HCEC 1CT (cell line): Measurements from ENCODE around the gene CILP.
"Not testable (repeated sequence)": the region's sequence is repeated elsewhere in the genome, so short reads cannot be mapped to it uniquely, and the experiment has no call there.

Experiments
- DNase-seq: peaks from one replicate; pipeline ENCODE4 v3.0.0-alpha.2; 2017

The CILP gene, protein sequence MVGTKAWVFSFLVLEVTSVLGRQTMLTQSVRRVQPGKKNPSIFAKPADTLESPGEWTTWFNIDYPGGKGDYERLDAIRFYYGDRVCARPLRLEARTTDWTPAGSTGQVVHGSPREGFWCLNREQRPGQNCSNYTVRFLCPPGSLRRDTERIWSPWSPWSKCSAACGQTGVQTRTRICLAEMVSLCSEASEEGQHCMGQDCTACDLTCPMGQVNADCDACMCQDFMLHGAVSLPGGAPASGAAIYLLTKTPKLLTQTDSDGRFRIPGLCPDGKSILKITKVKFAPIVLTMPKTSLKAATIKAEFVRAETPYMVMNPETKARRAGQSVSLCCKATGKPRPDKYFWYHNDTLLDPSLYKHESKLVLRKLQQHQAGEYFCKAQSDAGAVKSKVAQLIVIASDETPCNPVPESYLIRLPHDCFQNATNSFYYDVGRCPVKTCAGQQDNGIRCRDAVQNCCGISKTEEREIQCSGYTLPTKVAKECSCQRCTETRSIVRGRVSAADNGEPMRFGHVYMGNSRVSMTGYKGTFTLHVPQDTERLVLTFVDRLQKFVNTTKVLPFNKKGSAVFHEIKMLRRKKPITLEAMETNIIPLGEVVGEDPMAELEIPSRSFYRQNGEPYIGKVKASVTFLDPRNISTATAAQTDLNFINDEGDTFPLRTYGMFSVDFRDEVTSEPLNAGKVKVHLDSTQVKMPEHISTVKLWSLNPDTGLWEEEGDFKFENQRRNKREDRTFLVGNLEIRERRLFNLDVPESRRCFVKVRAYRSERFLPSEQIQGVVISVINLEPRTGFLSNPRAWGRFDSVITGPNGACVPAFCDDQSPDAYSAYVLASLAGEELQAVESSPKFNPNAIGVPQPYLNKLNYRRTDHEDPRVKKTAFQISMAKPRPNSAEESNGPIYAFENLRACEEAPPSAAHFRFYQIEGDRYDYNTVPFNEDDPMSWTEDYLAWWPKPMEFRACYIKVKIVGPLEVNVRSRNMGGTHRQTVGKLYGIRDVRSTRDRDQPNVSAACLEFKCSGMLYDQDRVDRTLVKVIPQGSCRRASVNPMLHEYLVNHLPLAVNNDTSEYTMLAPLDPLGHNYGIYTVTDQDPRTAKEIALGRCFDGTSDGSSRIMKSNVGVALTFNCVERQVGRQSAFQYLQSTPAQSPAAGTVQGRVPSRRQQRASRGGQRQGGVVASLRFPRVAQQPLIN

DNA sequence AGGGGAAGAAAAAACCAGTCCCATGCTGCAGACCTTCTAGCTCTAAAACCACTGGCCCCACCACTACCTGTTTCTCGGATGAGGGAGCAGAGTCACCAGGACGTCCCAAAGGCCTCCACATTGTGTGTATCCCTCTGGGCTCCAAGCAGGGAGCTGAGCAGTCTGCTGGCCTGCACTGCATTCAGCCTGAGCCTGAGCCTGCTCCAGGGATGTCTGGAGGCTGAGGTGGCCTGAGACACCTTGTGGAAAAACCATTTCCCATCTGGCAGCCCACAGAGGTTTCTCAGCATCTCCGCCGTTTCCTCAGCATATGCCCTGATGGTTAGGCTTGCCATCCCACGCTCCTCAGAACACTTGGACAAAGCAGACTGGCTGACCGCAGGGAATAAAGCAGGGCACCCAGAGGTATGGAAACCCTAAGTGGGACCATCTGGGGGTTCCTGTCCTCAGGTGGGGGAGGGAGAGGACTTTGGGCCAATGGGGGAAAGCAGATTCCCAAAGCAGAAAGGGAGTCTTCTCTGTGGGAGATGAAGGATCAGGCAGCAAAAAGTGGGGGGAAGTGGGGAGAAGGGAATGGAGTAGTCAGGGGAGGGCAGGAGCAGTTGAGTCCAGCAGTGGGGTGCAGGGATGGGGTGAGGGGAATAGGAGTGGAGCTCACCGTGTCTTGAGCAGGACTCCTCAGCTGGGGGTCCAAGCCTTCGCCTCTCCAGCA lies at the start of gene CILP:
Gene CILP (minus strand): TSS at position 704 of the 712 bp plus-strand sequence. CDS start 1,718 bp downstream, outside the sequence.
- no peak for DNase-seq

GRCh38 chr15:65260968-65261367 lies 49.7 kb upstream of the CILP start:
- no peak for DNase-seq

DNA sequence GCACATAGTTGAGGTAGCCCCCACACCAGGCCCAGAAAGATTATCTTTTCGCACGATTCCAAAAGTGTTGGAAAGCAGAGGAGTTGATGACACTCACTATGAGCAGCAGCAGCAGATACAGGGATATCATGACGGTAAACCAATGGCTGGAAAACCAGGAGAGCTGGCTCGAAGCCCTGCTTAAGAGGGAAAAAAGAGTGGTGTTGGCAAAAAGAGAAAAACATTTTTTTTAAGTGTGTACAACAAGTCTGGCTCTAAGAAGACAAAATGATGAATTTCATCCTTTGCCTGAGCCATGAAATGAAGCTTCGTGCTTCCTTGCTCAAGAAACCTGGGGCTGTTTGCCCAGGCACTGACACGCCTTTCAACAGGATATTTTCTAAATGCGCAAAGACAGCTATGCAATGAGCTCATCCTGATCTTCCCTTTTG lies 48.1 kb upstream of the CILP start:
- no peak for DNase-seq

DNA sequence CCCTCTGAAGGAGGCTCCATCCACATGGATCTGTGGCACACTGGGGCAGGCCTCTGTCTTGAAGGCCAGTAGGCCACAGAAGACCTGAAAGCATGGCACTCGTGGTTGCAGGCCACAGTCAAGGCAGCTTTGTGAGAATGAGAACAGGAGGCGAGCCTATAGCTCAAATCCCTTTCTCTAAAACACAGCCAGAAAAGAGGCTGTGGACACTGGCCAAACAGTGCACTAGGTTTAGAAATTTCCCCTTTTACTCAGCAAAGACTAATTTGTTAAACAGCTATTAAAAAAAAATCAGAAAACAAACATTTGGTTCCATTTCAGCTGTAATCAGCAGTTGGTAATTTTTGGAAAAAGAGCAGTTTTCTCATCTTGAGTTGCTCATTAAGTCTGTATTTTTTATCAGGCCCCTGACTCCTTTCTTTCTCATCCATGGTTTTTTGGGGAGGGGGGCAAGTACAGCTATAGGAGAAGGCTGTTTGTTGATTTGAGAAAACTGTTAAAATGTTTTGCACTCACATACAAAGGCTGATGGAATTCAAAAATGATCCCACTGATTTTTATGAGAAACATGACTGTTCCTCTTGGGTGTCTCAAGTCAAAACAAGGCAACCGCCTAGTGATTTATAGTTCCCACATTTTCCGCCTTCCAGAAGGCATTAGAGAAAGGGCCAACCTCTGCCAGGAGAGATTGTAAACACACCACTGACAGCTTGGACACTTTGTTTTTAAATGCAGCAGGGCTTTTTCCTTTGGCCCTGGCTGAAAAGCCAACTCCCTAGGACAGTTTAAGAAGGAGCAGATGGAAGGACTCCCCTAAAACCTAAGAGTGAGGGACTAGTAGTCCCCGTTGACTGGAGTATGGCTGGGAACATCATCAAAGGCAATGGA lies 47.3 kb upstream of the CILP start:
- DNase-seq = no peak

DNA sequence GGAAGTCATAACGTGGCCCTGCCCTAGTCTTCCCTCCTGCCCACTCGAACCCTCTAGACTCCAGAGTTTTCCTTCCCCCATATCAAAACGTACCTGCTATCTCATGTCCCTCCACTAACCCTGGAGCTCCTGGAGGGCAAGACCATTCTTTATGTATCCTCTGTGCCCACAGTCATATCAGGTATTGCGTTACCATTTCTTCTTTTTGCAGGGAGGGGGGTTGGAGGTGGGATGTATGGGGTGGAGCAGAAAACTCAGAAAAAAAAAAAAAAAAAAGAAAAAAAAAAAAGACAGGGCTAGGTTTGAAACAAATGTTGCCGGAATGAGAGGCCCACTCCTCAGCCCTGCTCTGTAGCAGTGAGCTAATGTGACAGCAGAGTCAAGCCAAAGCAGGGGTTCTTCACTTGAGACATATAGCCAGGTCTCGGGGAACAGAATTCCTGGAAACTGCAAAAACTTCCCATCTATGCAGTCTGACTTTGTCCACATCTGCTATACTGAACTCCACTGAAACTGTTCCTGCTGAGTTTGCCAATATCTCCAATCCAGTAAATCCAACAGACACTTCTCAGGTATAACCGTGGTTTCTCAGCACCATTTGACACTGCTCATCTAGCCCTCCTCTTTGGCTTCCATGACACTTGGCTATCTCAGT lies 44.3 kb upstream of the CILP start:
- DNase-seq = no peak

DNA sequence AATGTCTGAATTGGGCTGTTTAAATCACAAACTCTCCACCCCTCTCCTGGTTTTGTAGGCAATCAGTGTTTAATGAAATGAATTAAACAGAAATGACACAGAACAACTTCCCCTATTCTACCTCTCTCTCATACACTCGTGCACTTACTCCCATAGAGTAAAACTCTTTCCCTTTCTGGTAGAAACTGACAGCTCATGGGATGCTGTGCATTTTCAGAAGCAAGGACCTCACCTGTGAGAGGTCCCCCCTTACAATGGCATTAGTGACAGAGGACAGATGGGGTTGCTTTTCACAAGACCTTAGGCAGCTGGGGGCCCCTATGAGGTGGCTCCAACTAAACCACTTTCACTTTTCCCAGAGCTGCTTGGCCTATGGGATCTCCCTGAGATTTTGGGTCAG lies 43.5 kb upstream of the CILP start:
- no peak for DNase-seq

DNA sequence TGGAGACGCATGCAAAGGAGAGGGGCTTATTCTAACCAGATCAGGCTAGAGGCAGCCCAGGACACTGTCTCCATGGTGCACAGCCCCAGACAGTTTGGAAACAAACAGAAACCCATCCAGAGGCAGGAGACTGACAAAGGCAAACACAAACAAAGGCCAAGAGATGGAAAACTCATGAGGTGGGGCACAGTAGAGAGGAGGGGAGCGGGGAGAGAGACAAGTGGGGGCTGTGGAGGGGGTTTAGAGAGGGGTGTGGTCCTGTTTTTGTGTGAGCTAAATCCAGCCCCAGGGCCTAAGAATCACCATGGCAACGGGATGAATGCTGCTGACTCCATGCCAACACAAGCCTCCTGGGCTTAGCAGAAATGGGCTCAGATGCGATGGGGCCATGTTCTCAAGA lies 43.1 kb upstream of the CILP start:
- DNase-seq = no peak

DNA sequence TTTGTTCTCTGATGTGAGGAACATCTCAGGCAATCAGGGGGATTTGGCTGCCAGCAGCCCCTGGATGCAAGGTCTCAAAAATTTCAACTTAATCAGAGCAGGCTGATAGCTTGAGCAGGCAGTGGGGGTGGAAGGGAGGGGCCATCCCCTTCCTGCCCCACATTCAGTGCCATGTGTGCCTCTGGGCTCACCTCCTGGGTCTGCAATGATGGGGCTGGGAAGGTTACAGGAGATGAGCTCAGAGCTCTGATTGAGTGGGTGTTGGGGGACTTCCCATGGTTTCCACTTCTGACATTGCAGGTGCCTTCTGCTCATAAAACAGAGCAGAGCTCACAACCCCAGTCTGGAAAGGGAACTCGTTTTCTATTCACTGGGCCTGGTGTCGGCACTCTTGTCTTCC lies 38.4 kb upstream of the CILP start:
- DNase-seq = no peak

DNA sequence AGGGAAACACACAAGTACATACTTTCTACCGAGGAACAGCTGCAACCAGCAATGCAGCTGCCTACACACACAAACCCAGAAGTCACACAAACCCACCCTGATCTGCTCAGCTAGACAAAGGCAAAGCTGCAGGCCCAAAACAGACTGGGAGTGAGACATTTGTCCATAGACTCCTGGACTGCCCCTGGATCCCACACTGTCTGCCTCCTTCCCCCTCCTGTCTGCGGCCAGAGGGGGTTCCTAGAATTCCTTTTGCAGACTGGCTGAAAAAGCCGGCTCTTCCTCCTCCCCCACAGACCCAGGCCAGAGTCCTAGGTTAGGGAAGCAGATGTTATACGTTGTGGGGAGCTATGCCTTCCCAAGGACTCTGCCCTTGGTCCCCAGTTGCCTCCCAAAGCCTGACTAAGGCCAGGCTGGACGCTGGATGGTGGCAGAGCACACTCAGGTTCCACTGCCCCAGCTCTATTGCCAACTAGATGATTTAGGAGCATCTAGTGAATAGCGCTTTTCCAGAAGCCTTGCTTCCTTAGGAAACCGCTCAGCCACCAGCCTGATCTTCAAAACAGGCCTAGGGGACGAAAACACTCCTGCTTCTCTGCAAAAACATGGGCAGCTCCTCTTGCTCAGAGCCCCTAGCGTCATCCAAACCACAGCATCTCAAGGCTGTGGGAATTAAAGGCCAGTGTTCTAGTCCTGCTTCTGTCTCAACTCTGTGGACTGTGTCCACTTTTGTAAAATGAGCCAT lies 37.4 kb upstream of the CILP start:
- DNase-seq = no peak

DNA sequence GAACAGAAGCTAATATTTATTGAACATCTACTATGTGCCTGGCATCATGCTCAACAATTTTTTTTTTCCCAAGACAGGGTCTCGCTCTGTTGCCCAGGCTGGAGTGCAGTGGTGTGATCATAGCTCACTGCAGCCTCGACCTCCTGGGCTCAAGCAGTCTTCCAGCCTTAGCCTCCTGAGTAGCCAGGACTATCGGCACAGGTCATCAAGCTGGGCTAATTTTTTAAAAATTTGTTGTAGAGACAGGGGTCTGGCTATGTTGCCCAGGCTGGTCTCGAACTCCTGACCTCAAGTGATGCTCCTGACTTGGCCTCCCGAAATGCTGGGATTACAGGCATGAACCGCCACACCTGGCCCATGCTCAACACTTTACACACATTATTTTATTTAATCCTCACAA lies 35.7 kb upstream of the CILP start:
- no peak for DNase-seq

DNA sequence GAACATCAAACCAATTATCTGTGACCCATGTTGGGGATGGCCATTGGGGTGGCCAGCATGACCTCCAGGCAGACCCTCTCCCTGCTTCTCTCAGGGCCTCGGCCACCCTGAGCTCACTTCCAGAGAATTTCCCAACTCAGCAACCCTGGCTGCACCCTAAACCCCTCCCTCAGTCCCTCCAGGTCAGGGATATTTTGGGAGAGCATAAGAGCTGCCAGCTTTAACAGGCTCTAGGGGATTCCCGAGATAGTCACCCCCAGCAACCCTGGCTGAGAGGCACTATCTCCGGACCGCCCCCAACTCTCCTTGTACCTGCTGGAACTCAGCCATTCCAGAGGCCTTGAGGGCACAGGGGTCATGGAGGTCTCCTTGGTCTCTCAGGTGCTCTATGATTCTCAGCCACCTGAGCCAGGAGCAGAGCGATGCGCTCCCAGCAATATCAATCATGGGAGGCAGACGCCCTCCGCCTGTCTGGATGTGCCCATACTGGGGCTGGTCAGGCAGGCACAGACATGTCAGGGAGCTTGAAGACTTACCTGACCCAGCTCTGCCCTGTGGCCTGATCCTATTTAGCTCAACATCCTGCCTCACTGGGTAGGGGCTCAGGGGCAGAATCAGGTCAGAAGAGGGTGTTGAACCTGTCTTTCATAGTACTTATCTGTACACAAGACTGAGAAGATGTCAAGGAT lies 34.9 kb upstream of the CILP start:
- DNase-seq = no peak

DNA sequence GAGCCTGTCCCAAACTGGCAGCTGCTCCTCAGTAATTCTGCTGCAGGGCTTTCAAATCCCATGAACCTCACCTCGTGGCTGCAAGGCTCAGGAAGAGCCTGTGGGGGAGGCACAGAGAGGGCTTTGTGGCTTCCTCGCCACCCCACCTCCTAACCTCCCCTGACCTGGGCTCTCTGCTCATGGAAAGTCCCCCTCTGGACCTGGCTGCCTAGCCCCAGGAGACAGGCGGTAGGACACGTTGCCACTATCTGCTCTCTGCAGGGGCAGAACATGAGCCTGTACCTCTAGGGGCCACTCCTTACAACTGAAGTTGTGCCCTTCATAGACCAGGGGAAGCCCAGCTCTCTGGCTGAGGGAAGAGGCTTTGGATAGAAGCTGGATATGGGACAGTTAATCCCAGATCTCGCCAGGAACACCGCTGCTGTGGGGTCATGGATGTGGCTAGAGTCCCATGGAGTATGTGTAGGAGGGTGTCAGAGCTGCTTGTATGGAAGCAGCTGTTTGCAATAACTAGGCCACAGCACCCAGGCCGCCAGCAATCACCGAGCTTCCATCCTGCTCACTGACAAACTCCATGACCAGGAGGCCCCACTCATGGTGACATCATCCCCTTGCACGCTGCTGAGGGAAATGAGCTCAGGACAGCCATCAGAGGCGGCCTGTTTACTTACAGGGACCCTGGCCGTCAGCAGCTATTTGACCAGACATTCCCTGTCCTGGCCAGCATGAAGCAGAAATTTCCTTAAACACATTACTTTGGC lies 34.0 kb upstream of the CILP start:
- peak; percentile 54 for DNase-seq

- DNase-seq = no peak
Observed at GRCh38 chr15:65244638-65245037, 33.4 kb upstream of the CILP start.

- DNase-seq = not testable (repeated sequence)
Observed at GRCh38 chr15:65236443-65236842, 25.2 kb upstream of the CILP start.

GRCh38 chr15:65233696-65234095 lies 22.4 kb upstream of the CILP start:
- no peak for DNase-seq

- no peak for DNase-seq
Observed at GRCh38 chr15:65232520-65232919, 21.2 kb upstream of the CILP start.

DNA sequence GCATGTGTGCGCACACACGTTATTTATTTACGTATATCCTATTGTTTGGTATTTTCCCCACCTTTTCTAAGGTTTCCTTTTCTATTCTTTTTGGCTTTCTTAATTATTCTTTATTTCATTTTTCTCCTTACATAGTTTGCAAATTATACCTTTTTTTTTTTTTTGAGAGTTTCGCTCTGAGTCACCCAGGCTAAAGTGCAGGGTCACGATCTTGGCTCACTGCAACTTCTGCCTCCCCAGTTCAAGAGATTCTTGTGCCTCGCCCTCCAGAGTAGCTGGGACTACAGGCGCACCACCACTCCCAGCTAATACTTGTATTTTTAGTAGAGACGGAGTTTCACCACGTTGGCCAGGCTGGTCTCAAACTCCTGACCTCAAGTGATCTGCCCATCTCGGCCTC lies 20.0 kb upstream of the CILP start:
- DNase-seq = no peak

- not testable (repeated sequence) for DNase-seq
Observed at GRCh38 chr15:65226901-65227300, 15.6 kb upstream of the CILP start.

DNA sequence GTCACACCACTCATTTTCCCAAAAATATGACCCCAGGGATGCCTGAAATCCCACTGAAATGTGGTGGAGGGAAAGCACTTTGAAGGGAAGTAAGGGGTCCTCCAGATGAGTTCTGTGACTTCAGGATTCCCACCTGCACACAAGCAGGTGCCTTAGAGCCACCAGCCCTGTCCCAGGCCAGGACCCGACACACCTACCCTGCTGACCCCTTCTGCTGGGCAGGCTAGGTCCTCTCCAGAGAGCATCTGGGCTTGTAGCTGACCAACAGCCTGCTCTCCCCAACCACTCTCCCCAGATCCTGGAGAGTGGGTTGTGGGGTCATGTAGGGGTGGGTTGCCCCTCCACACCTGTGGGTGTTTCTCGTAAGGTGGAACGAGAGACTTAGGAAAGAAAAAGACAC lies 14.9 kb upstream of the CILP start:
- no peak for DNase-seq
